Tibial nerve (tissue), 4 donors: Measurements from ENCODE around the gene ETV6.

ENCODE experiments used
- CTCF ChIP-seq, 5 experiments: fragments of 200-600 bp in 3 of 5; fragments of 450-650 bp in 2 of 5; sonication (generic) in 3 of 5; IDR thresholded peaks; one replicate each; pipeline ENCODE4 v1.5.1; 2016 to 2019; ENCODE audit warnings: antibody characterized with exemption in 5 of 5, mild to moderate bottlenecking in 3 of 5, moderate library complexity in 2 of 5
- EP300 ChIP-seq, 2 donors: sonication (generic); formaldehyde crosslinking; IDR thresholded peaks; one replicate each; pipeline ENCODE4 v1.6.1; 2017; ENCODE audit warnings: antibody characterized with exemption in 2 of 2, mild to moderate bottlenecking in 1 of 2

- TF ChIP-seq CTCF (IDR thresholded peaks at IDR 0.05) (no peak), EP300 (IDR thresholded peaks at IDR 0.05) (no peak)
These were observed 220.6 kb downstream of the ETV6 start for GRCh38 chr12:11870041-11870451.
